GM20000 (cell line): ENCODE results near the gene HIVEP3.

Experiments used
- DNase-seq: peaks from one replicate; pipeline ENCODE4 v3.0.0; 2012; ENCODE audit warnings: low spot score
- TF ChIP-seq, protein P1 (sequence below): IDR thresholded peaks from 2 replicates; pipeline ENCODE4 v1.5.1; 2012; ENCODE audit warnings: mild to moderate bottlenecking, control low read depth; ENCODE audit errors: extremely low read depth, missing control alignments

Gene HIVEP3

DNA sequence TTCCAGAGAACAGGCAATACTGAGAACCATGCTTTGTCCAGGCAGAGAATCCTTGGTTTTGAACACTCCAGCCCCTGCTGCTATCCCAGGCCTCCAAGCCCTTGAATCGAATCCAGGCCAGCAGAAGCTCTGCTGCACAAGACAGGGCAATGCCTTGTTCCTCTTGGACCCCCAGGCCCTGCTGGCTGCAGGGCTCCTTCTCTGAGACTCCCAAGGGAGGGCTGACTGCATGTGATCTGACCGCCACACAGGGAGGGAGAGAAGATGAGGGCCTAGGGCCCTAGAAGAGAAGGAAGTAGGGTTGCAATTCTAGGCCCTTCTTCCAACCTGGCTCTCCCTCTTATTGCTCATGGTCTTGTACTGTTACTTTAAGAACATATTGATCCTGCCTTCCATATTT, 273.7 kb downstream of the HIVEP3 start:
- no peak for DNase-seq
- TF ChIP-seq, protein P1, sequence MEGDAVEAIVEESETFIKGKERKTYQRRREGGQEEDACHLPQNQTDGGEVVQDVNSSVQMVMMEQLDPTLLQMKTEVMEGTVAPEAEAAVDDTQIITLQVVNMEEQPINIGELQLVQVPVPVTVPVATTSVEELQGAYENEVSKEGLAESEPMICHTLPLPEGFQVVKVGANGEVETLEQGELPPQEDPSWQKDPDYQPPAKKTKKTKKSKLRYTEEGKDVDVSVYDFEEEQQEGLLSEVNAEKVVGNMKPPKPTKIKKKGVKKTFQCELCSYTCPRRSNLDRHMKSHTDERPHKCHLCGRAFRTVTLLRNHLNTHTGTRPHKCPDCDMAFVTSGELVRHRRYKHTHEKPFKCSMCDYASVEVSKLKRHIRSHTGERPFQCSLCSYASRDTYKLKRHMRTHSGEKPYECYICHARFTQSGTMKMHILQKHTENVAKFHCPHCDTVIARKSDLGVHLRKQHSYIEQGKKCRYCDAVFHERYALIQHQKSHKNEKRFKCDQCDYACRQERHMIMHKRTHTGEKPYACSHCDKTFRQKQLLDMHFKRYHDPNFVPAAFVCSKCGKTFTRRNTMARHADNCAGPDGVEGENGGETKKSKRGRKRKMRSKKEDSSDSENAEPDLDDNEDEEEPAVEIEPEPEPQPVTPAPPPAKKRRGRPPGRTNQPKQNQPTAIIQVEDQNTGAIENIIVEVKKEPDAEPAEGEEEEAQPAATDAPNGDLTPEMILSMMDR = no peak

DNA sequence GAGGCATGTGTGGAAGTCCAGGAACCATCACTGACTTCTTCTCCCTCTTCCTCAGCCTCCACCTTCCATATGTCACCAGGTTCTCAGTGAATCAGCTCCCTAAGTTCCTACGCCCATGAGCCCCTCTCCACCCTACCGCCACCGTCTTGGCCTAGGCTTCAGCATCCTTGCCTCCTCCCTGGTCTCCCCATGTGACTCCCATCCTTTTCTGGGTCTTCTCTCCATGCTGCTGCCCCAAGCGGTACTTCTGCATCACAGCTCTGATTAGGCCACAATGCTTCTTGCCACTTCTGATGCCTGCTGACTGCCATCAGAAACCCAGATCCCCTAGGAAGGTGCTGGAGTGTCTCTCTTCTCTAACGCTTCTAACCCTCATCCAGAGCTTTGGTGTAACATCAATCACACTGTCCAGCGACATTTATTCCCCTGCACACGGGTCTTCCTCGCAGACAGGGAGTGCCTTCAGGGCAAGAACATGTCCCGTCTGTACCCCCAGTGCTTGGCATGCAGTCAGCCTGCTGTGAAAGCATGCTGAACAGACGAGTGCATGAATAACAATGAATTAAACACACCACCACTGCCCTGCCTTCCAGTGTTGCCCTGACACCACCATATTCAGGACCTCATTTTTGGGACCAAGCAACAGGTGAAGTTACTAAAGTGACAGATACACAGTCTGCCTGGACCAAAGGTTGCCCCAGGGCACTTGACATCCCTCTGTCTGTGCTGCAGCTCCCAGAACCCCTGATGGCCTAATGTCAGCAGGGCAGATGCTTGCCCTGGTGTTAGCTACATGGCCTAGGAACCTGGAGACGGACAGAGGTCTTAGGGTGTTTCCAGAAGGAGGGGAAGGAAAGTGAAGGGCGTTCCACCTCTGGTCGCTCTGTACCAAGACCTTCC, 275.6 kb downstream of the HIVEP3 start:
- TF ChIP-seq, protein P1 = no peak
- DNase-seq = no peak

DNA sequence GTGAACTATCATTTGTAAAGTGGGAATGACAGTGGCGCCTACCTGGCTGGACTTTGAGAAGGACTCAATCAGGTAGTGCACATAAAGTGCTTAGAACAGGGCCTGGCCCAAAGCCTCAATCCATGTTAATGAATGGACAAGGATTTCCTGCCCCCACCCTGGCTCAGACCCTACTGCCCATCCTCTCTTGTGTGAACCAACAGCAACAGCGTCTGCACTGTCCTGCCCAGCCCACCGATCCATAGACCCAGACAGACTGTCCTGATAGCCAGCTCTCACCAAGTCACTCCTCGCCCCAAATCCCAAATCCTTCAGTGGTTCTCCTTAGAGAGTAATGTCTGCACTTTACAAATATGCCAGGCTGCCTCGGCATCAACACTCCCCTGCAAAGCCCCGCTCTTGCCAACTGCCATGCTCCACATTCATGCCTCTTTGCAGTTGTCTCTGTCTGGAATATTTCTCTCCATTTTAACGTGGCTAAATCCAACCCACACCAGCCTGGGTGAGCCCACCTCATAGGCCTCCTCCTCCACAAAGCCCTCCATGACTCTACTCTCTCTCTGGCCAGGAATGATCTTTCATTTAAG, 276.7 kb downstream of the HIVEP3 start:
- TF ChIP-seq, protein P1 = no peak
- no peak for DNase-seq

DNA sequence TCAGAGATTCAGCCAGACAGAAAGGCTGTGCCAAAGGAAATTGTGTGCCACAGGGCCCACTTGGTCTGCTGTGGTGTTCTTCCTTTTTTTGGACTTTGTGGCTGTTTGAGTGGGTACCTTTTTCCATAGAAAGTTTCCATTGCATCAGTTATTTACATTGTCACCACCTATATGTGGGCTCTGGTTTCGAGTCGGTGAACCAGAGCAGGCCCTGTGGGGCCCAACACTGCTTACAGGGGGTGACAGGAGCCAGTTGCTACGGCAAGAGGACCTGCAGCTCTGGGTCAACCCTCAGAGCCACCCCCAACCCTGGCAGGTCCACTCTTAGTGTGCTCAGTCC, 277.3 kb downstream of the HIVEP3 start:
- DNase-seq = no peak
- TF ChIP-seq, protein P1 = no peak

DNA sequence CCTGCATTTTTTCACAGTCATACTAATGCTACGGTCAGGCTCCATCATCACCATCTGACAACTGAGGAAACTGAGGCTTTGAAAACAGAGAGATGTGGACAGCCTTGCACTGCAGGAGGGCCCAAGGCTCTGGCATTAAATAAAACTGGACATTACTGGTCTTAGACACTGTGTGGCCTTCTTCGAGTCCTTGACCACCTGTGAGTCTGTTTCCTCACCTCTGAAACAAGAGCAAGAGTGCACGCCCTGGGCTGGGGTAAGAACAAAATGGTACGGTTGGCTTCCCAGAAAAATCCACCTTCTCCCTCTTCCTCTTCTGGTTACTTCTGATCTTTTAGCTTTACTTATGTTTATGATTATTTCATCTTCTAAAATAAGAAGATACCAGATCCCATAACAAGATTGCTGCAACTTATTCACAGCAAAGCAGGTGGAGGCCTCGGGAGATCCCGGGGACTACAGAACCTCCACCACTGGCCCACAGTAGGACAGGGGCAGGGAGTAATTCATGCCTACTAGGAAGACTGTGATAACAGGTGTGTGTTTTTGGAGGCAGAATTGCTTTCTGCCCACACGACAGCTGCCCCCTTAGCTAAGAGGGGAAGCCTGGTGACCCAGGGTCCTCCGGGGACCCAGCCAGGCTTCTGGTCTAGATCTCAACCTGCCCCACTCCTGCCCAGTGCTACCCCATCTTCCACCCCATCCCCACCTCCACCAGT, 277.8 kb downstream of the HIVEP3 start:
- TF ChIP-seq, protein P1 = no peak
- no peak for DNase-seq

DNA sequence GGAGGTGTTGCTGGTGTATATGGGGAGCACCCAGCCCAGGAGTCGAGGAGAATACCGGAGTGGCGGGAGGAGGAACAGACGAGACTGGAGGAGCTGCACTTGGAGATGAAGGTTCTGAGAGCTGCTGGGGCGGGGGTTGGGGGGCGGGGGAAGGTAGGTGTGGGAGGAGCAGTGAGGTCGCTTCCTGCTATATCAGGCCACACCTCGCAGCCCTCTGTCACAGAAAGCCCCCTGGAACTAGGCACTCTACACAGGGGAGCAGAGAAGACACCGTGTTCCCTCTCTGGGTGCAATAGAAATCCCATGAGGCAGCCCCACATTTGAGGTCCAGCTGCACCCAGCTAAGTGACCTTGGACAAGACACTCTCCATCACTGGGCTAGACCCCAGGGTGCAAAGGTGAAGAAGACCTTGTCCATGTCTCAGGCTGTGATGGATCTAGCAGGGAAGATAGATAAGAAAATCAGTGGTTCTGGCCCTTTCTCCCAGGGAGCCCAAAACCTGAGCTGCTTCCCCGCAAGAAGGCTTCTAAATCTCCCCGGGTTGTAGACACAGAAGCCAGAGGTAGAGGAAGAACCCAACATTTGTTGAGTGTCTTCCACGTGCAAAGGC, 278.5 kb downstream of the HIVEP3 start:
- TF ChIP-seq, protein P1 = no peak

More for the DNA sequence above, 278.5 kb downstream of the HIVEP3 start:
- DNase-seq = peak; percentile 55
